BJ (cell line): ENCODE measurements around the gene LIPM. TPM values are rescaled to one million over a fixed set of nuclear protein-coding genes. Genes with fewer than 3 reads are reported as not detected.

Source experiments
- CTCF ChIA-PET: fragments of 350-600 bp; formaldehyde crosslinking; extraction: SDS; loops from one replicate; lab custom pipeline; 2021; ENCODE audit warnings: antibody characterized with exemption, inconsistent platforms; lab: Yijun Ruan, JAX
- POLR2A ChIA-PET: fragments of 300-600 bp; sonication (Branson Sonifier 250); formaldehyde crosslinking; extraction: SDS; loops from one replicate; lab custom pipeline; 2021; ENCODE audit warnings: antibody characterized with exemption; lab: Charles Lee
- DNase-seq: peaks from one replicate; pipeline ENCODE4 v3.0.0-alpha.2; 2011; ENCODE audit warnings: low read depth
- H3K27me3 ChIP-seq: 2 replicates; pipeline ENCODE4 v1.6.0; 2011; ENCODE audit warnings: low read length; ENCODE audit not compliant: control insufficient read depth, insufficient read depth
- H3K36me3 ChIP-seq: 2 replicates; pipeline ENCODE4 v1.5.1; 2011; ENCODE audit warnings: low read length; ENCODE audit not compliant: control insufficient read depth, insufficient read depth
- H3K4me3 ChIP-seq: 2 replicates; pipeline ENCODE4 v1.5.1; 2011; ENCODE audit warnings: low read depth, mild to moderate bottlenecking, control low read depth, low read length
- polyA plus RNA-seq: library from polyadenylated mRNA; depleted of rRNA; stranded (reverse); fragments of >200 nt; gene quantifications from 2 replicates; pipeline ENCODE4 v1.2.3, GENCODE V29; 2011
- TF ChIP-seq, protein P1 (sequence below): IDR thresholded peaks from 2 replicates; pipeline ENCODE4 v1.5.1; 2011; ENCODE audit warnings: low read depth, mild to moderate bottlenecking, control low read depth, inconsistent platforms, low read length, moderate library complexity; ENCODE audit not compliant: insufficient read depth

LIPM gene
- polyA plus RNA-seq, 1 experiment, result not detected

DNA sequence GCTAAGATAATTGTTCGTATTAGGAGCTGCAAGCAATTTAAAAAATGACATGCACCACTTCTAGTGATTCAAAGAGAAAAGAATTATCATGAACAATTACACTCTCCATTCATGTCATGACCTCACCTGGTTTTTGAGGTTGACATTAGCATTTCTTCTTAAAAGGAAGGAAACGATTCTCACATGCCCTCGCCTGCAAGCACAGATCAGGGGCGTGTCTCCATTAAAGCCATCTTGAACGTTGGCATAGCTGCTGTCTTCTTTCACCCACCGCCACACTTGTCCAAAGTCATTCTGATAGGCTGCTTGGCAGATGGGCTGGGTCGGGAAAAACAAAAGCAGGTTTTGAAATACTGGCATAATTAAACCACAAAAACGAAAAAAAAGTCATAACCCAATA is 29.2 kb downstream of the LIPM start:
- ChIA-PET CTCF (interaction anchor here (0.6 to 19.2 kb wide), 5 partner anchors 8 to 162 kb away, joined by 3 to 512 read pairs (median 3); no protein-coding TSS in a partner anchor), POLR2A (no interaction called here)
- Histone ChIP-seq H3K36me3 (no peaks in the 10 kb centered on the region), H3K4me3 (no peak overlapping the region), H3K27me3 (no peaks in the 10 kb centered on the region)
- TF ChIP-seq, protein P1, sequence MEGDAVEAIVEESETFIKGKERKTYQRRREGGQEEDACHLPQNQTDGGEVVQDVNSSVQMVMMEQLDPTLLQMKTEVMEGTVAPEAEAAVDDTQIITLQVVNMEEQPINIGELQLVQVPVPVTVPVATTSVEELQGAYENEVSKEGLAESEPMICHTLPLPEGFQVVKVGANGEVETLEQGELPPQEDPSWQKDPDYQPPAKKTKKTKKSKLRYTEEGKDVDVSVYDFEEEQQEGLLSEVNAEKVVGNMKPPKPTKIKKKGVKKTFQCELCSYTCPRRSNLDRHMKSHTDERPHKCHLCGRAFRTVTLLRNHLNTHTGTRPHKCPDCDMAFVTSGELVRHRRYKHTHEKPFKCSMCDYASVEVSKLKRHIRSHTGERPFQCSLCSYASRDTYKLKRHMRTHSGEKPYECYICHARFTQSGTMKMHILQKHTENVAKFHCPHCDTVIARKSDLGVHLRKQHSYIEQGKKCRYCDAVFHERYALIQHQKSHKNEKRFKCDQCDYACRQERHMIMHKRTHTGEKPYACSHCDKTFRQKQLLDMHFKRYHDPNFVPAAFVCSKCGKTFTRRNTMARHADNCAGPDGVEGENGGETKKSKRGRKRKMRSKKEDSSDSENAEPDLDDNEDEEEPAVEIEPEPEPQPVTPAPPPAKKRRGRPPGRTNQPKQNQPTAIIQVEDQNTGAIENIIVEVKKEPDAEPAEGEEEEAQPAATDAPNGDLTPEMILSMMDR, result no peak
- no peak for DNase-seq

DNA sequence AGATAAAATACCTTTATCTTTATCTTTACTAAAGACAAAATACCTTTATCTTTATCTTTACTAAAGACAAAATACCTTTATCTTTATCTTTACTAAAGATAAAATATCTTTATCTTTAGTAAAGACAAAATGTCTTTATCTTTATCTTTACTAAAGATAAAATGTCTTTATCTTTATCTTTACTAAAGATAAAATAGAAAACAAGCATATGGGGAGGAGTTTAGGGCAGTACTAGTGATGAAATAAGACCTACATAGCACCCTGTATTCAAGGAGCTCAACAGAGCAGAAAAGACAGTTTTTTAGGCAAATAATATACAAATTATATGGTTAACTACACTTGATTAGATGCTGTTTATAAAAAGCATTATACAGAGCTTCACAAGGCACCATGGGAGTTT is 29.8 kb downstream of the LIPM start:
- CTCF ChIA-PET, result interaction anchor here (0.6 to 19.2 kb wide), 3 partner anchors 8 to 161 kb away, joined by 3 to 512 read pairs (median 3); no protein-coding TSS in a partner anchor
- POLR2A ChIA-PET, result no interaction called here
- TF ChIP-seq, protein P1, result no peak

DNA sequence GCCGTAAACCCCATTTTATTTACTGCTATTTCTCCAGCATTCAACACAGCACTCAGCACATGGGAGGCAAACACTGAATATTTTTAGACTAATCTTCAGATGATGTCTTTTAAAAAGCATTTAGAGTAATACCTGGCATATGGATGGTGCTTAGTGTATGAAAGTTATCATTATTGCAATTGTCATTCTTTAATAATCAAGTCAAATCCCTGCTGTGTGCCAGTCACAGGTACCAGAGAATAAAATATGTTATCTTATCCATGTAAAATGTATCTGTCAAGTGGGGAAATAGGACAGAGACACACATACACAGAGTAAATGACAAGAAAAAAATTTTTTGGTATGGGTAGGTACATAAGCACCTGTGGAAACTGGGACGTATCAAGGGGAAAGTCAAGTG is 30.6 kb downstream of the LIPM start:
- POLR2A ChIA-PET, result no interaction called here
- H3K36me3 ChIP-seq, result no peaks in the 10 kb centered on the region
- no peak for DNase-seq

More for the DNA sequence above, 29.8 kb downstream of the LIPM start:
- H3K4me3 ChIP-seq, result no peak overlapping the region
- no peak for DNase-seq
- no peaks in the 10 kb centered on the region for H3K27me3 ChIP-seq
- H3K36me3 ChIP-seq, result no peaks in the 10 kb centered on the region

DNA sequence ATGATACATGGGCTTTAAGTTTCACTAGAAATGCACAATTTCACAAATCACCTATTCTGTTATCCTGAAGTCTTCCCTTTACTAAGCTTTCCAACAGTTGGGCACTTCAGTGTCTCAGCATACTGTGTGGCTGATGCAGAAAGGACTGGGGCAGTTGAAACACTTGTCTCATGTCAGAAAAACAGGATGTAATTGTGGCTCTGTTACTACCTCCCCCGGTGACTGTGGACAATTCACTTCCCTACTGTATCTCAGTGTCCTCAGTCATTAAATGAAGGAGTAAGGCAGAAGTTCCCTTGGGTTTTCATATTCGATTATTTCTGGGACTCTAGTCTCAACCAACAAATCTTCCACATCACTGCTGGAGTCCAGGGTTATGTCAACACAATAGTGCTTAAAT is 31.2 kb downstream of the LIPM start:
- TF ChIP-seq, protein P1, result no peak
- no peak overlapping the region for H3K4me3 ChIP-seq
- no peaks in the 10 kb centered on the region for H3K27me3 ChIP-seq
- DNase-seq, result no peak
- H3K36me3 ChIP-seq, result no peaks in the 10 kb centered on the region
- POLR2A ChIA-PET, result no interaction called here
- CTCF ChIA-PET, result interaction anchor here (0.8 to 19.2 kb wide), 4 partner anchors 36 to 380 kb away, joined by 3 to 512 read pairs (median 5); no protein-coding TSS in a partner anchor

More for the DNA sequence above, 30.6 kb downstream of the LIPM start:
- CTCF ChIA-PET, result interaction anchor here (19.2 kb wide), 1 partner anchor 98 kb away, joined by 512 read pairs; no protein-coding TSS in a partner anchor
- Histone ChIP-seq H3K27me3 (no peaks in the 10 kb centered on the region), H3K4me3 (no peak overlapping the region)
- TF ChIP-seq, protein P1, result no peak

DNA sequence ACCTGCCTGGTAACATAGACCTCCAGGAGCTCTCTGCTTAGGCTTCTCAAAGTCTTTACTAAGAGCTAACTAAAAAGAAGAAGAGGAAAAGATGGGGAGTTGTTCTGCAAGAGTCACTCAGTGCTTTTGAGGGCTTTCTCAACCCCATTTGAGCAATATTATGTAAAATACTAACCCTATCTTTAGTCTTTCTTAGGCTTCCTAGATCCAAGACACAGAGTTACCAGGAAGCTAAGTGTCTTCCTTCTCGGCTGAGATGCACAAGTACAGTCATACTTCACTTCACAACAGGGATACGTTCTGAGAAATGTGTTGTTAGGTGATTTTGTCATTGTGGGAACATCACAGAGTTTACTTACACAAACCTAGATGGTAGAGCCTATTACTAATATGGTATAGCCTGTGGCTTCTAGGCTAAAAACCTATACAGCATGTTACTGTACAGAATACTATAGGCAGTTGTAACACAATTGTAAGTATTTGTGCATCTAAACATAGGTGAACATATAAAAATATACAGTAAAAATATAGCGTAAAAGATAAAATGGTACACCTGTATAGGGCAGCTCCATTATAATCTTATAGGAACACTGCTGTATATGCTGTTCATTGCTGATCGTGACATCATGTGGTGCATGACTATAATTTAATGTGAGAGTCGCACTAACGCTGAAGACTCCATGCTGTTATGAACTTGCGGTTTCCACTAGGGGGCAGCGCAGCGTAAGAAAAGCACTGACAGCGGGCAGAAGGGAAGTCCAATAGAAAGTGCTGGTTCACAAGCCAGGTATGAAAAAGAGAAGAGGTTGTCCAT is 32.8 kb downstream of the LIPM start:
- Histone ChIP-seq H3K36me3 (no peaks in the 10 kb centered on the region), H3K27me3 (no peaks in the 10 kb centered on the region), H3K4me3 (no peak overlapping the region)
- peak; percentile 41 for DNase-seq
- ChIA-PET POLR2A (no interaction called here), CTCF (interaction anchor here (0.6 to 19.2 kb wide), 42 partner anchors 9 to 383 kb away, joined by 3 to 512 read pairs (median 5); partner anchors contain the start of genes FAS and STAMBPL1)
- TF ChIP-seq, protein P1, result peak; percentile 84
